Measurements from ENCODE around the gene SHANK1.

SHANK1 gene

GRCh38 chr19:50721441-50722137, 2.0 kb upstream of the SHANK1 start:
- WGBS, 2 experiments, result 84 to 85% methylated on average over 10 of the region's 10 CpGs

GRCh38 chr19:50720921-50721381, 1.3 kb upstream of the SHANK1 start:
- Histone ChIP-seq H3K27ac (ENCODE audit: insufficient read depth, low read depth, low read length, poor library complexity, severe bottlenecking) (no peak overlapping the region), H3K9me3 (ENCODE audit: control insufficient read depth, low read length) (no peaks in the 10 kb centered on the region)
- 70% methylated on average over 8 of the region's 8 CpGs for WGBS, 2 experiments

More at GRCh38 chr19:50721441-50722137, 2.0 kb upstream of the SHANK1 start:
- peaks cover 21% of the 10 kb centered on the region for H3K4me1 ChIP-seq (ENCODE audit: control insufficient read depth, insufficient read depth, low read length)
- peaks cover 18% of the 10 kb centered on the region for H3K27me3 ChIP-seq (ENCODE audit: control insufficient read depth, insufficient read depth, low read length, poor library complexity, severe bottlenecking)
- H3K9me3 ChIP-seq (ENCODE audit: control insufficient read depth, low read length), result no peaks in the 10 kb centered on the region
- H3K4me3 ChIP-seq (ENCODE audit: insufficient read depth, low read depth, low read length), result no peak overlapping the region
- no peaks in the 10 kb centered on the region for H3K36me3 ChIP-seq (ENCODE audit: control insufficient read depth, insufficient read depth, low read length)
- no peak overlapping the region for H3K27ac ChIP-seq (ENCODE audit: insufficient read depth, low read depth, low read length, poor library complexity, severe bottlenecking)

GRCh38 chr19:50720181-50720920, 749 bp upstream of the SHANK1 start:
- H3K27me3 ChIP-seq (ENCODE audit: control insufficient read depth, insufficient read depth, low read length, poor library complexity, severe bottlenecking), result peaks cover 18% of the 10 kb centered on the region
- H3K9me3 ChIP-seq (ENCODE audit: control insufficient read depth, low read length), result no peaks in the 10 kb centered on the region
- 73 to 75% methylated on average over 21 of the region's 21 CpGs for WGBS, 2 experiments

More at GRCh38 chr19:50720921-50721381, 1.3 kb upstream of the SHANK1 start:
- Histone ChIP-seq H3K27me3 (ENCODE audit: control insufficient read depth, insufficient read depth, low read length, poor library complexity, severe bottlenecking) (peaks cover 18% of the 10 kb centered on the region), H3K4me3 (ENCODE audit: insufficient read depth, low read depth, low read length) (no peak overlapping the region), H3K36me3 (ENCODE audit: control insufficient read depth, insufficient read depth, low read length) (no peaks in the 10 kb centered on the region), H3K4me1 (ENCODE audit: control insufficient read depth, insufficient read depth, low read length) (peaks cover 19% of the 10 kb centered on the region)

GRCh38 chr19:50719119-50719435, 525 bp downstream of the SHANK1 start:
- peaks cover 17% of the 10 kb centered on the region for H3K4me1 ChIP-seq (ENCODE audit: control insufficient read depth, insufficient read depth, low read length)
- H3K9me3 ChIP-seq (ENCODE audit: control insufficient read depth, low read length), result no peaks in the 10 kb centered on the region
- H3K27ac ChIP-seq (ENCODE audit: insufficient read depth, low read depth, low read length, poor library complexity, severe bottlenecking), result no peak overlapping the region
- H3K27me3 ChIP-seq (ENCODE audit: control insufficient read depth, insufficient read depth, low read length, poor library complexity, severe bottlenecking), result peaks cover 17% of the 10 kb centered on the region
- peak overlapping the region; percentile 57 for H3K4me3 ChIP-seq (ENCODE audit: insufficient read depth, low read depth, low read length)
- no peaks in the 10 kb centered on the region for H3K36me3 ChIP-seq (ENCODE audit: control insufficient read depth, insufficient read depth, low read length)
- WGBS, 2 experiments, result 39 to 42% methylated on average over 22 of the region's 30 CpGs

More at GRCh38 chr19:50720181-50720920, 749 bp upstream of the SHANK1 start:
- Histone ChIP-seq H3K36me3 (ENCODE audit: control insufficient read depth, insufficient read depth, low read length) (no peaks in the 10 kb centered on the region), H3K4me3 (ENCODE audit: insufficient read depth, low read depth, low read length) (no peak overlapping the region), H3K27ac (ENCODE audit: insufficient read depth, low read depth, low read length, poor library complexity, severe bottlenecking) (no peak overlapping the region), H3K4me1 (ENCODE audit: control insufficient read depth, insufficient read depth, low read length) (peaks cover 17% of the 10 kb centered on the region)

- Histone ChIP-seq H3K9me3 (ENCODE audit: control insufficient read depth, low read length) (no peaks in the 10 kb centered on the region), H3K27ac (ENCODE audit: insufficient read depth, low read depth, low read length, poor library complexity, severe bottlenecking) (no peak overlapping the region), H3K27me3 (ENCODE audit: control insufficient read depth, insufficient read depth, low read length, poor library complexity, severe bottlenecking) (peaks cover 11% of the 10 kb centered on the region), H3K4me3 (ENCODE audit: insufficient read depth, low read depth, low read length) (peak overlapping the region; percentile 57), H3K36me3 (ENCODE audit: control insufficient read depth, insufficient read depth, low read length) (no peaks in the 10 kb centered on the region), H3K4me1 (ENCODE audit: control insufficient read depth, insufficient read depth, low read length) (peaks cover 12% of the 10 kb centered on the region)
- WGBS, 2 experiments, result 37% methylated on average over 74 of the region's 74 CpGs
These were observed 1.1 kb downstream of the SHANK1 start for GRCh38 chr19:50718255-50719118.

- Histone ChIP-seq H3K27ac (ENCODE audit: insufficient read depth, low read depth, low read length, poor library complexity, severe bottlenecking) (no peak overlapping the region), H3K27me3 (ENCODE audit: control insufficient read depth, insufficient read depth, low read length, poor library complexity, severe bottlenecking) (peaks cover 5% of the 10 kb centered on the region), H3K4me1 (ENCODE audit: control insufficient read depth, insufficient read depth, low read length) (peaks cover 6% of the 10 kb centered on the region), H3K36me3 (ENCODE audit: control insufficient read depth, insufficient read depth, low read length) (no peaks in the 10 kb centered on the region), H3K4me3 (ENCODE audit: insufficient read depth, low read depth, low read length) (peak overlapping the region; percentile 57), H3K9me3 (ENCODE audit: control insufficient read depth, low read length) (no peaks in the 10 kb centered on the region)
- 27 to 46% methylated on average over 13 of the region's 13 CpGs for WGBS, 2 experiments
These were observed 1.7 kb downstream of the SHANK1 start for GRCh38 chr19:50717891-50718254.

GRCh38 chr19:50717026-50717723, 2.4 kb downstream of the SHANK1 start:
- H3K36me3 ChIP-seq (ENCODE audit: control insufficient read depth, insufficient read depth, low read length), result no peaks in the 10 kb centered on the region
- H3K9me3 ChIP-seq (ENCODE audit: control insufficient read depth, low read length), result no peaks in the 10 kb centered on the region
- H3K27ac ChIP-seq (ENCODE audit: insufficient read depth, low read depth, low read length, poor library complexity, severe bottlenecking), result no peak overlapping the region
- H3K4me3 ChIP-seq (ENCODE audit: insufficient read depth, low read depth, low read length), result no peak overlapping the region
- no peaks in the 10 kb centered on the region for H3K27me3 ChIP-seq (ENCODE audit: control insufficient read depth, insufficient read depth, low read length, poor library complexity, severe bottlenecking)
- WGBS, 2 experiments, result 80 to 81% methylated on average over 23 of the region's 23 CpGs
- H3K4me1 ChIP-seq (ENCODE audit: control insufficient read depth, insufficient read depth, low read length), result peaks cover 4% of the 10 kb centered on the region

- WGBS, 2 experiments, result 88 to 90% methylated on average over 39 of the region's 39 CpGs
- no peaks in the 10 kb centered on the region for H3K36me3 ChIP-seq (ENCODE audit: control insufficient read depth, insufficient read depth, low read length)
These were observed 3.2 kb downstream of the SHANK1 start for GRCh38 chr19:50716178-50717025.

GRCh38 chr19:50713556-50714236, 5.9 kb downstream of the SHANK1 start:
- WGBS, 2 experiments, result 88 to 90% methylated on average over 22 of the region's 22 CpGs
- no peaks in the 10 kb centered on the region for H3K27me3 ChIP-seq (ENCODE audit: control insufficient read depth, insufficient read depth, low read length, poor library complexity, severe bottlenecking)
- peaks cover 4% of the 10 kb centered on the region for H3K4me1 ChIP-seq (ENCODE audit: control insufficient read depth, insufficient read depth, low read length)
- no peak overlapping the region for H3K27ac ChIP-seq (ENCODE audit: insufficient read depth, low read depth, low read length, poor library complexity, severe bottlenecking)
- no peaks in the 10 kb centered on the region for H3K9me3 ChIP-seq (ENCODE audit: control insufficient read depth, low read length)
- no peaks in the 10 kb centered on the region for H3K36me3 ChIP-seq (ENCODE audit: control insufficient read depth, insufficient read depth, low read length)
- no peak overlapping the region for H3K4me3 ChIP-seq (ENCODE audit: insufficient read depth, low read depth, low read length)

More at GRCh38 chr19:50716178-50717025, 3.2 kb downstream of the SHANK1 start:
- peaks cover 4% of the 10 kb centered on the region for H3K4me1 ChIP-seq (ENCODE audit: control insufficient read depth, insufficient read depth, low read length)
- no peaks in the 10 kb centered on the region for H3K27me3 ChIP-seq (ENCODE audit: control insufficient read depth, insufficient read depth, low read length, poor library complexity, severe bottlenecking)
- no peaks in the 10 kb centered on the region for H3K9me3 ChIP-seq (ENCODE audit: control insufficient read depth, low read length)
- H3K4me3 ChIP-seq (ENCODE audit: insufficient read depth, low read depth, low read length), result no peak overlapping the region
- H3K27ac ChIP-seq (ENCODE audit: insufficient read depth, low read depth, low read length, poor library complexity, severe bottlenecking), result no peak overlapping the region
